ENCODE data around the gene CHST11.

The CHST11 gene

GRCh38 chr12:104738776-104739642 is 282.3 kb downstream of the CHST11 start:
- no peak overlapping the region for H3K4me3 ChIP-seq (ENCODE audit: insufficient read depth, low read length, poor library complexity, severe bottlenecking)
- TF ChIP-seq CTCF (IDR thresholded peaks at IDR 0.05; ENCODE audit: insufficient read depth, low read length, poor library complexity, severe bottlenecking), result no peak
- TF ChIP-seq EZH2phosphoT487 (conservative IDR thresholded peaks at IDR 0.05; ENCODE audit: low read length), result no peak
- no peak overlapping the region for H3K4me2 ChIP-seq (ENCODE audit: low read depth, low read length, poor library complexity, severe bottlenecking)
- H4K20me1 ChIP-seq (ENCODE audit: low read depth, low read length), result no peaks in the 10 kb centered on the region
- H3K79me2 ChIP-seq (ENCODE audit: insufficient read depth, low read length), result no peaks in the 10 kb centered on the region
- H3K27me3 ChIP-seq (ENCODE audit: low read length), result no peaks in the 10 kb centered on the region
- H3K36me3 ChIP-seq (ENCODE audit: low read length), result no peaks in the 10 kb centered on the region
- H3K9me3 ChIP-seq (ENCODE audit: insufficient read depth, low read length), result no peaks in the 10 kb centered on the region
- H2AFZ ChIP-seq (ENCODE audit: low read depth, low read length, severe bottlenecking), result no peak overlapping the region
- no peaks in the 10 kb centered on the region for H3F3A ChIP-seq (ENCODE audit: insufficient read depth)
- no peak overlapping the region for H3K9ac ChIP-seq (ENCODE audit: low read length)
- H3K9me2 ChIP-seq (replicated peaks; ENCODE audit: insufficient read depth, low read length), result no peaks in the 10 kb centered on the region
- H3K27ac ChIP-seq (ENCODE audit: low read depth, low read length), result no peak overlapping the region

GRCh38 chr12:104740668-104741067 is 283.9 kb downstream of the CHST11 start:
- H3K79me2 ChIP-seq (ENCODE audit: insufficient read depth, low read length), result no peaks in the 10 kb centered on the region
- no peaks in the 10 kb centered on the region for H3K9me3 ChIP-seq (ENCODE audit: insufficient read depth, low read length)
- no peaks in the 10 kb centered on the region for H3K9me2 ChIP-seq (replicated peaks; ENCODE audit: insufficient read depth, low read length)
- H3K36me3 ChIP-seq (ENCODE audit: low read length), result no peaks in the 10 kb centered on the region
- H3K4me2 ChIP-seq (ENCODE audit: low read depth, low read length, poor library complexity, severe bottlenecking), result no peak overlapping the region
- H3K4me3 ChIP-seq (ENCODE audit: insufficient read depth, low read length, poor library complexity, severe bottlenecking), result no peak overlapping the region
- TF ChIP-seq CTCF (IDR thresholded peaks at IDR 0.05; ENCODE audit: insufficient read depth, low read length, poor library complexity, severe bottlenecking) (no peak), EZH2phosphoT487 (conservative IDR thresholded peaks at IDR 0.05; ENCODE audit: low read length) (no peak)
- H3K27me3 ChIP-seq (ENCODE audit: low read length), result no peaks in the 10 kb centered on the region
- H4K20me1 ChIP-seq (ENCODE audit: low read depth, low read length), result no peaks in the 10 kb centered on the region
- H3K9ac ChIP-seq (ENCODE audit: low read length), result no peak overlapping the region
- H3F3A ChIP-seq (ENCODE audit: insufficient read depth), result no peaks in the 10 kb centered on the region
- no peak overlapping the region for H2AFZ ChIP-seq (ENCODE audit: low read depth, low read length, severe bottlenecking)
- no peak overlapping the region for H3K27ac ChIP-seq (ENCODE audit: low read depth, low read length)

GRCh38 chr12:104741077-104741476 is 284.3 kb downstream of the CHST11 start:
- no peak overlapping the region for H2AFZ ChIP-seq (ENCODE audit: low read depth, low read length, severe bottlenecking)
- no peaks in the 10 kb centered on the region for H3K79me2 ChIP-seq (ENCODE audit: insufficient read depth, low read length)
- no peaks in the 10 kb centered on the region for H3K36me3 ChIP-seq (ENCODE audit: low read length)
- no peak overlapping the region for H3K4me3 ChIP-seq (ENCODE audit: insufficient read depth, low read length, poor library complexity, severe bottlenecking)
- H3K9ac ChIP-seq (ENCODE audit: low read length), result no peak overlapping the region
- H3K4me2 ChIP-seq (ENCODE audit: low read depth, low read length, poor library complexity, severe bottlenecking), result no peak overlapping the region
- H3K9me2 ChIP-seq (replicated peaks; ENCODE audit: insufficient read depth, low read length), result no peaks in the 10 kb centered on the region
- no peaks in the 10 kb centered on the region for H3K27me3 ChIP-seq (ENCODE audit: low read length)
- H3K9me3 ChIP-seq (ENCODE audit: insufficient read depth, low read length), result no peaks in the 10 kb centered on the region
- TF ChIP-seq CTCF (IDR thresholded peaks at IDR 0.05; ENCODE audit: insufficient read depth, low read length, poor library complexity, severe bottlenecking) (no peak), EZH2phosphoT487 (conservative IDR thresholded peaks at IDR 0.05; ENCODE audit: low read length) (no peak)
- no peaks in the 10 kb centered on the region for H4K20me1 ChIP-seq (ENCODE audit: low read depth, low read length)
- no peaks in the 10 kb centered on the region for H3F3A ChIP-seq (ENCODE audit: insufficient read depth)
- H3K27ac ChIP-seq (ENCODE audit: low read depth, low read length), result no peak overlapping the region
